NCI-H187 treated with DMSO at 0.1 percent for 48 hours (cell line): ENCODE data around the gene CACUL1.
A peak's percentile ranks its signal among the peaks of the same experiment; 100 is the strongest.
"Not testable (repeated sequence)": the region's sequence is repeated elsewhere in the genome, so short reads cannot be mapped to it uniquely, and the experiment has no call there.

Experiments
- DNase-seq: peaks from one replicate; lab custom pipeline; 2025; lab: John Stamatoyannopoulos, UW

CACUL1 gene

DNA sequence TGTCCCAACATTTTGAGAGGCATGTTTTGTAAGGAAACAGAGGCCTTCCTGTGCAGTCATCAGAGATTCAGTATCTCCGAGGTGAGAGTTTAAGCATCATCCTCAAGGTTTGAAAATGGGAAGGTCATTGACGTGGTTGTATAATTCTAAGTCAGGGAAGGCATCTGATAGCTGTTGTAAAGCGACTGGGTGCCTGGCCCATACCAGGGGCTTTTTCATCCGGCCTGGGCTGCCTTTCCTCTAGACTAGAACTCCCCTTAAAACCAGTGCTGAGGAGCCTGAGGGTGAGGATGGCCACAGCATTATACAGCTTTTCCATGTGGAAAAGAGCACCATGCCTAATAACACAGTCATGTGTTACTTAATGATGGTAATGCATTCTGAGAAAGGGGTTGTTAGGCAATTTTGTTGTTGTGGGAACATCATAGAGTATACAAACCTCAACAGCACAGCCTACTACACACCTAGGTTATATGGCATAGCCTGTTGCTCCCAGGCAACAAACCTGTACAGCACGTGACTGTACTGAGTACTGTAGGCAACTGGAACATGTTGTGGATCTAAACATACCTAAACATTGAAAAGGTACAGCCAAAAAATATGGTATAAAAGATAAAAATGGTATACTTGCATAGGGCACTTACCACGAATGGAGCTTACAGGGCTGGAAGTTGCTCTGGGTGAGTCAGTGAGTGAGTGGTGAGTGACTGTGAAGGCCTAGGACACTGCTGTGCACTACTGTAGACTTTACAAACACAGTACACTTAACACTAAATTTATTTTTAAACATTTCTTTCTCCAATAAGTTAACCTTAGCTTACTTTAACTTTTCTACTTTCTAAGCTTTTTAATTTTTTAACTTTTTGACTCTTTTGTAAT, 13.5 kb upstream of the CACUL1 start:
- no peak for DNase-seq

DNA sequence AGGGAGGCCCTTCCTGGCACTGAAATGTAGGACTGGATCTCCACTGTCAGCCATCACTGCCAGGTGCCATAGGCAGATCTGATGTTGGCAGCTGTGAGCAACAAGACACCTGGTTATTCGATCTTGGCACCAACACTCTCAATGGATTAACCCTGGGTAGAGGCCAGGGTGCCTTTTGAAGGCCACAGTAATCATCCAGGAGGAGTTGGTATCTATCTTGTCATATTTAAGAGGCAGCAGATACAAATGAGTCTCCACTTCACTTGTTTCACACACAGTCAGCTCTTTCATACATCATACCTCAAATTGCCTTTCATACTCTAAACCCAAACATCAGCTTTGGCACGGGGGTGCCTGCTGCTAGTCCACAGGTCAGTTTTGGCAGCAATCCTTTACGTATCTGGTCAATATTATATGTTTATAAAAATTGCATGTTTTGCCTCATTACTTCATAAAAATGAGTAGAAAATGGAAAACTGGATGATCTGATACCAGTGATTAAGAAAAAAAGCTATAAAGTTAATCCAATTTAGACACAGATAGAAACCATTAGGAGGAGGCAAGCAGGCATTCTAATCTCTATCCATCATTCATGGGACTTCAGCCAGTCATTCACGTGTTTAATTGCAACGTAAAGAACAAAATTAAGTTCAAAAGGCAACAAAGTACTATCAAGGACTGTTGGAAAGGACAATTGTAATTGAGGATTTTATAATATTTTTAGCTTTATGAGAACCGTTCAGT, 12.7 kb upstream of the CACUL1 start:
- no peak for DNase-seq

DNA sequence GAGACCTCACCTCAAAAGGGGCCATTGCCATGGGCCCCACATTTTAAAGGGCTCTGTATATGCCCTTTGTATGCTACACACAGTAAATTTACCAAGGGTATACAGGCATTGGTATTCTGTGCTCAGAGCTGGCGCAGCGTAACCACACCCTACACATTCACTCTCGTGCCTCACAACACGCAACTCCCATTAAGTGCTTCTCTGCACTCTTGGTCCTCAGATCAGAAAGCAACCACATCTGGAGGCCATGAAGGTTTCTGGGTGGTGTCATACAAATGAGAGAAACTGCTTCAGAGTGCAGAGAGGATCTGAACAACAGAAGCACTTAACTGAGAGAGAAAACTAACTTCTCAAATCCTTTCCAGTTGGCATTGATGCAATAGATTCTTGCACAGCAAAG, 9.4 kb upstream of the CACUL1 start:
- no peak for DNase-seq

DNA sequence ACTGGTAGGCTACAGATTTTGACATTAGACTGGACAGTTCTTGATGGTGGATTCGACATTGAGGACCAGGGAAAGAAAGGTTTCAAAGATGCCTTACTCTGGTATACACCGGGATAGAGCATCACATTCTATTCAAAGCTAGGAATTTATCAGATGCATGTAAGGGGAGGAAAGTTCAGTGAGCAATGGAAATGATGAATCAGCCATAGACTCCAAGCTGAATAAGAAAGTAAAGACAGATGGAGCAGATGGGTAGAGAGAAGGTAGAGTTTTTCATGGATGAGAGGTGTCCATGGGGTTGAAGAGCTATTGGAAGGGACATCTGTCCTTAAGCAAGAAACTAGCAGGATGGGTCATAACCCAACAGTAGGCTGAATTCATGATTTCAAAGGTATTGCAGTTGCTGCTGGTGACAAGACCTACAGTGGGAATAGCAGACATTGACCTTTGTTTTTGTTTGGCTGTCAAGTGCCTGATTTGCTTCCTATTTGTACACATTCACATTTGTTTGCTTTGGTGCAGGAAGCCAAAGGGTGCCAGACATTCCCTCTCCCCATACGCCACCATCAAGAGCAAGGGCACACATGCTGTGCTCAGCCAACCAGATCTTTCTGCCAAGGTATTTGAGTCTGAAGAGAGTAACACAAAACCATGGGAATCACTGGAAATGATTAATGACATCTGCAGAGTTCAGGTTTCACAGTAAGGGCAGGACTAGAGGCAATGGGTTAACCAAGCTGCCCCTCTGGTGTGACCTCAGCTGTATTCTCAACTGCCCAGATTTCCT, 8.6 kb upstream of the CACUL1 start:
- peak; percentile 45 for DNase-seq

DNA sequence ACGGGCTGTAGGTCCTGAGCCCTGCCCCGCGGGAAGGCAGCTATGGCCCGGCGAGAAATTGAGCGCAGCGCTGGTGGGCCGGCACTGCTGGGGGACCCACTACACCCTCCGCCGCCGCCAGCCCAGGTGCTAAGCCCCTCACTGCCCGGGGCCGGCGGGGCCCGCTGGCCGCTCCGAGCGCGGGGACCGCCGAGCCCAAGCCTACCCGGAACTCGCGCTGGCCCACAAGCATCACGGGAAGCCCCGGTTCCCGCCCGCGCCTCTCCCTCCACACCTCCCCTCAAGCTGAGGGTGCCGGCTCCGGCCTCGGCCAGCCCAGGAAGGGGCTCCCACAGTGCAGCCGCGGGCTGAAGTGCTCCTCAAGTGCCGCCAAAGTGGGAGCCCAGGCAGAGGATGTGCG, 5.5 kb upstream of the CACUL1 start:
- DNase-seq = no peak

DNA sequence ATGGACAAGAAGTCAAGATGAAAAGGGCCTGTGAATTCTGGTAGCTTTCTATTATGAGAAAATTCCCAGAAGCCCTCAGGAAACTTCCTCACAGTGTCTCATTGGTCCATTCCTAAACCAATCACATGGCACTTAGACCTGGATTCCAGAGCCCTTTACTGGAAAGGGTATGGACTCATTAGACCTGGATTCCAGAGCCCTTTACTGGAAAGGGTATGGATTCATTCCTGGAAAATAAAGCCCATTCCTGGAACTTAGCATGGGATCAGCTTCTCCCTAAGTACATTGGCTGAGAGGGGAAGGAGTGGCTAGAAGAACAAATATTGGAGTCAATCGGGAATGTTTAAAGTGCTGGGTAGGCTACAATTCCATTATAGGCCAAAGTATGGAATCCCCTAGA, 3.7 kb upstream of the CACUL1 start:
- DNase-seq = no peak

DNA sequence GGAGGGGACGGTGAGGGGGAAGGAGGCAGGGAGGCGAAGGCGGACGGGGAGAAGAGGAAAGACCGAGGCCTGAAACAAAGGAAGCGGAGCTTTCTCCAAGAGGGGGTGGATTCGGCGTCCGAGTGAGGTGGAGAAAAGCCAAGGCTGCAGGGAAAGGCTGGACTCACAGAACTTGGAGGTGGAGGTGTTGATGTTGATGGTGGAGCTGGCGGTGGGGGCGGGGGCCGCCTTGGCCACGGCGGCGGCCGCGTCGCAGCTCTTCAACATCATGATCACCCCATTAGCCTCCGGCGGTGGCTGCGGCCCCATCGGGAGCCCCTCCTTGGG, 578 bp downstream of the CACUL1 start:
- DNase-seq = no peak

GRCh38 chr10:118753331-118754228, 1.2 kb downstream of the CACUL1 start:
- no peak for DNase-seq

GRCh38 chr10:118752409-118752808, 2.4 kb downstream of the CACUL1 start:
- no peak for DNase-seq

GRCh38 chr10:118751265-118751664, 3.5 kb downstream of the CACUL1 start:
- no peak for DNase-seq

GRCh38 chr10:118748041-118748440, 6.7 kb downstream of the CACUL1 start:
- DNase-seq = no peak

DNA sequence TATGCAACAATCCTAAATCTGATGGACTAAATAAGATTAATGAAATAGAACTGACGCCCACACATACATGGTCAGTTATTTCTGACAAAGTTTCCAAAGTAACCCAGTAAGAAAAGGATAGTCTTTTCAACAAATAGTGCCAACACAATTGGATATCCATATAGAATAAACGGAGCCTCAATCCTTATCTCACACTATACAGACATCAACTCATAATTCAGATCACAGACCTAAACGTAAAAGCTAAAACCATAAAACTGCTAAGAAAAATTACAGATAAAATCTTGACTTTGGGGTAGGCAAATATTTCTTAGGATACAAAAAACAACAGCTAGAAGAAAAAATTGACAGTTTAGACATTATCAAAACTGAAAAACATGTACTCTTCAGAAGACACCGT, 8.5 kb downstream of the CACUL1 start:
- no peak for DNase-seq

- DNase-seq = no peak
Measured at GRCh38 chr10:118745056-118745455, 9.7 kb downstream of the CACUL1 start.

DNA sequence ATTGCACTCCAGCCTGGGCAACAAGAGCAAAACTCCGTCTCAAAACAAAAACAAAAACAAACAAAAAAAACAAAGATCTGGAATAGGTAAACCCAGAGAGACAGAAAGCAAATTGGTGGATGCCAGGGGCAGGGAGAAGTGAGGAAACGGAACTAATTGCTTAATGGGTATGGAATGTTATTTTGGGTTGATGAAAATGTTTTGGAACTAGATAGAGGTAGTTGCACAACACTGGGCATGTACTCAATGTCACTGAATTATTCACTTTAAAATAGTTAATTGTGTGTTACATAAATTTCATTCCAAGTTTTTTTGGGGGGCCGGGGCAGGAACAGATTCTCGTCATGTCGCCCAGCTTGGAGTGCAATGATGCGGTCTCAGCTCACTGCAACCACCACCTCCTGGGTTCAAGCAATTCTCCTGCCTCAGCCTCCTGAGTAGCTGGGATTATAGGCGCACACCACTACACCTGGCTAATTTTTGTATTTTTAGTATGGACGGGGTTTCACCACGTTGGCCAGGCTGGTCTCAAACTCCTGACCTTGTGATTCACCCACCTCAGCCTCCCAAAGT, 10.3 kb downstream of the CACUL1 start:
- DNase-seq = not testable (repeated sequence)

DNA sequence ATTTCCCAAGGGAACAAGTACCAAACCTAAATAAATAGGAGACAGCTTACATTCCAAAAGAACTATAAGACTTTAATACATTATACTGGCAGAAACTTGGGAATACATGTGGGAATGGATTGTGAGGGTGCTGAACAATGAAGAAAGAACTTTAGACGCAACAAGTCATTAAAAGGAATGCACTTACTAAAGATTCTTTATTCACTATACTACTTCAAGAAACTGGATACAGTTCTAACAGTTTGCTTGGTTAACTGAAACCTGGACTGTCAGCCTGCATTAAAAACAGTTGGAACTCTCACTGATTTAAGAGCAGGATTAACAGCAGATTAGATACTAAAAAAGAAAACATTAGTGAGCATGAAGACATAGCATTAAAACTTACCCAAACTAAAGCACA, 12.0 kb downstream of the CACUL1 start:
- no peak for DNase-seq

DNA sequence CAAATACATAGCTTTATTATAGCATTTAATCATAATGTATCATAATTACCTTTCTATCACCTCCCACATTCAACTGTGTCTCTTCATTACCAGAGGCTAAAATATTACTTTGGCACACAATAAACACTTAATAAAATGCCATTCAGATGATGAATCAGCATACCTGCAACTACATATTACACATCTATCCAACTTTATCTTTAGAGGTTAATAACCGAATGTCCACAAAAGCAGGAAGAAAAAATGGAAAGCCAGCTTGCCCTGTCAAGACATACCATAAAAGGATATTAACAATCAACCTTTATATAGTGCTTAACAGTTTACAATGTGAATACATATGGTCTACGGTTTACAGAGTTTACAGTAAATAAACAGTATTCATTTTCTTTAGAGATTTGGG, 12.7 kb downstream of the CACUL1 start:
- no peak for DNase-seq

DNA sequence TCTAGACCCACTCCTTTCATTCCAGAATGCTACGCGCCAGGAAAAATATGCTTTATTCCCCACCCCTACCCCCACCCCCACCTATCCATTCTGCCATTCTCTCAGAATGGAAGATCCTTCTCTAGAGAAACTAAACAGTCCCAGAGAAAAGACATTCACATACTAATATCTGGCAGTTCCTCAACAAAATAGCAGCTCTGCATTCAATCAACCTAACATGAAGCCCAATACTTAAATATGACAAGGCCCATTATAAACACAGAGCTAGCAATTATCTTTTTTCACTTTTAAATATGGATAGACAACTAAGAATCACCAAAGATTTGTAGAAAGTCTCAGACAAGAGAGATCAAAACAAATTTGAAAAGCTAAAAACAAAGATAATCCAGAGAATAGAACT, 16.4 kb downstream of the CACUL1 start:
- DNase-seq = no peak

GRCh38 chr10:118737603-118738302, 17.0 kb downstream of the CACUL1 start:
- DNase-seq = no peak

DNA sequence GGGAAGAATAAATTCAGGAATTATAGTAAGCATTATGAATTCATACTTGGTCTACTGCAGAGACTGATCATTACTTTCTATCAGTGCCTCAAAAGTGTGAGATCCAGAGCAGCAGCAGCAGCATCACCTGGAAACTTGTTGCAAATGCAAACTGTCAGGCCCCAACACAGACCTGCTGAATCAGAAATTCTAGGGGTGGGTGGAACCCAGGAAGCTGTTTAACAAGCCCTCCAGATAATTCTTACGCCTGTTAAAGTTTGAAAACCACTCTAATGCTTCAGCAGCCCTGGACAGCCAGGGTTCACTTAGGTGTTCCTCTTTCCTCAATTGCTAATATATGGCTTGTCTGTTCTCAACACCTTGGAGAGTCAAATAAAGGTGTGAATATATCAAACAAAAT, 19.5 kb downstream of the CACUL1 start:
- no peak for DNase-seq

GRCh38 chr10:118734475-118734874, 20.3 kb downstream of the CACUL1 start:
- no peak for DNase-seq
